NOMO-1 treated with dmso at 0.1 percent for 144 hours (cell line): ENCODE measurements around the gene PKP2.

ENCODE experiments used
- DNase-seq: peaks from one replicate; lab custom pipeline; 2025; ENCODE audit not compliant: unreplicated experiment; lab: John Stamatoyannopoulos, UW

PKP2 gene

GRCh38 chr12:32756476-32757066 lies 140.0 kb downstream of the PKP2 start:
- DNase-seq, result no peak

- DNase-seq, result peak; percentile 87
Measured at GRCh38 chr12:32755654-32756475, 140.7 kb downstream of the PKP2 start, which contains the start of gene YARS2. Gene YARS2, minus strand, starts transcription at chr12:32755897. Its CDS starts 23 bp downstream, at chr12:32755874.

- DNase-seq, result peak; percentile 65
Measured at GRCh38 chr12:32755051-32755653, 141.4 kb downstream of the PKP2 start.

- DNase-seq, result peak; percentile 23
Measured at GRCh38 chr12:32754111-32754510, 142.5 kb downstream of the PKP2 start.

GRCh38 chr12:32753605-32754004 lies 143.0 kb downstream of the PKP2 start:
- DNase-seq, result no peak

- DNase-seq, result no peak
Measured at GRCh38 chr12:32743264-32743663, 153.3 kb downstream of the PKP2 start.

GRCh38 chr12:32742133-32742532 lies 154.4 kb downstream of the PKP2 start:
- DNase-seq, result no peak
